ENCODE results near the gene MYO1C.
"Not testable (repeated sequence)": the region's sequence is repeated elsewhere in the genome, so short reads cannot be mapped to it uniquely, and the experiment has no call there.

The MYO1C gene, protein sequence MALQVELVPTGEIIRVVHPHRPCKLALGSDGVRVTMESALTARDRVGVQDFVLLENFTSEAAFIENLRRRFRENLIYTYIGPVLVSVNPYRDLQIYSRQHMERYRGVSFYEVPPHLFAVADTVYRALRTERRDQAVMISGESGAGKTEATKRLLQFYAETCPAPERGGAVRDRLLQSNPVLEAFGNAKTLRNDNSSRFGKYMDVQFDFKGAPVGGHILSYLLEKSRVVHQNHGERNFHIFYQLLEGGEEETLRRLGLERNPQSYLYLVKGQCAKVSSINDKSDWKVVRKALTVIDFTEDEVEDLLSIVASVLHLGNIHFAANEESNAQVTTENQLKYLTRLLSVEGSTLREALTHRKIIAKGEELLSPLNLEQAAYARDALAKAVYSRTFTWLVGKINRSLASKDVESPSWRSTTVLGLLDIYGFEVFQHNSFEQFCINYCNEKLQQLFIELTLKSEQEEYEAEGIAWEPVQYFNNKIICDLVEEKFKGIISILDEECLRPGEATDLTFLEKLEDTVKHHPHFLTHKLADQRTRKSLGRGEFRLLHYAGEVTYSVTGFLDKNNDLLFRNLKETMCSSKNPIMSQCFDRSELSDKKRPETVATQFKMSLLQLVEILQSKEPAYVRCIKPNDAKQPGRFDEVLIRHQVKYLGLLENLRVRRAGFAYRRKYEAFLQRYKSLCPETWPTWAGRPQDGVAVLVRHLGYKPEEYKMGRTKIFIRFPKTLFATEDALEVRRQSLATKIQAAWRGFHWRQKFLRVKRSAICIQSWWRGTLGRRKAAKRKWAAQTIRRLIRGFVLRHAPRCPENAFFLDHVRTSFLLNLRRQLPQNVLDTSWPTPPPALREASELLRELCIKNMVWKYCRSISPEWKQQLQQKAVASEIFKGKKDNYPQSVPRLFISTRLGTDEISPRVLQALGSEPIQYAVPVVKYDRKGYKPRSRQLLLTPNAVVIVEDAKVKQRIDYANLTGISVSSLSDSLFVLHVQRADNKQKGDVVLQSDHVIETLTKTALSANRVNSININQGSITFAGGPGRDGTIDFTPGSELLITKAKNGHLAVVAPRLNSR

DNA sequence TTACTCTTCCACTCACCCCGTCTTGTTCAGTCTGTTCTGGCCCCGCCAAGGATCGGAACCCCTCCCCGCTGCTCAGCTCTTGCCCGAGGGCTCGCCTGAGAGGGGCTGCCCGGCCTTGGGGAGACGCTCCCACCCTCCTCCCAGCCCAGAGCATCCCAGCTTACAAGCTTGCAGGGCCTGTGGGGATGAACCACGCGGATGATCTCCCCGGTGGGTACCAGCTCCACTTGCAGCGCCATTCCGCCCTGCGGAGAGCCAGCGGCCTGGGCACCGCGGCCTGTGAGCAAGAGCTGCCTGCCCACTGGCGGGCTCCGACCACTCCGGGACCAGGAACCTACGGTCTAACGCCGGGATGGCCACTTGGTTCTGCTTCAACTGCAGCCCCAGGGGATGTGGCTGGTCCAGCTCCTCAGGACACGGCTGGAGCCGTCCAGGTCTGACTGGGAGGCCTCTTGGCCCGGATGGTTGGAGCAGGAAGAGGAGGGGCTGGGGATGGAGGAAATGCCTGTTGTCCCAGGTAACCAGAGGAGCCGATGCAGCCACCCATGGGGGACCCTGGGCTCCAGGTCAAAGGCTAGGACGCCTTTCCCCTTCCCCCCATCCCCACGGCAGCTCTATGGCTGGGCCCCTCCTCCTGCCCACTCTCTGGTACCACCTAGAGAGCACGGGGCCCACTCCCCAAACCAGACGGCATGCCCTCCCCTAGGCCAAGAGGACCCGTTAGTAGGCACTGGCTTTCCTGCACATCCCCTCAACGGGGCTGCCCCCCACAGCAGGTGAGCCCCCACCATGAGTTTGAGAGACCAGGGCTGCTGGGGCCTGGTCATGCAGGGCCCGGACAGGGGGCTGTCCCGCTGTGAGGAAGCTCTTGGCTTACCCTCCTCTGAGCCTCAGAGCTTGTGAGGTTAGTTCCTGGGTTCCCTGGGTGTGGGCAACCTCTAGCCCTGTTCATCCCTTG is at the start of gene MYO1C:
Gene MYO1C, minus strand, starts transcription at position 438 of the 958 bp plus-strand sequence. Its CDS starts 199 bp downstream, at position 239.
- no peak for DNase-seq

DNA sequence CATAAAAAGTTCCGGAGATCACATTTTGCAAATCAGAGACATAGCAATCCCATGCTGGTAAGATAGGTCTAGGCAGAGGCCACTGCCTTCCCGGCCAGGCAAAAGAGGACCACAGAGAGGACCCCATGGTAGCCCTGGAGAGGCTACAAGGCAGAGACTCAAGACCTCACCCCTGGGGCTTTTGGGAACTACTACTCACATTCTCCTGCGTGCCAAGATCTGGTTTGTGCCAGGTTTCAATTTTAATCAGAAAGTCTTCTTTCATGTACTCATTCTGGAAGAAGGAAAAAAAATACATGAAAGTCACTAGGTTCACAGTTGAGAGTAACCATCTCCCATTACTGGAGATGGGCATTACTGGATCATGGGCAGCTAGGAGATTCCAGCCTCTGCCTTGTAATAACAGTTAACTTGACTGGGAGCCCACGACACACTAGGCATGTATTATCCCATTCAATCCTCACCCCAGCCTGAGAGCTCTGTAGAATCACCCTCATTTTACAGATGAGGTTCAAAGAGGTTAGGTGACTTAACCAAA is 49.0 kb upstream of the MYO1C start:
- DNase-seq = no peak

DNA sequence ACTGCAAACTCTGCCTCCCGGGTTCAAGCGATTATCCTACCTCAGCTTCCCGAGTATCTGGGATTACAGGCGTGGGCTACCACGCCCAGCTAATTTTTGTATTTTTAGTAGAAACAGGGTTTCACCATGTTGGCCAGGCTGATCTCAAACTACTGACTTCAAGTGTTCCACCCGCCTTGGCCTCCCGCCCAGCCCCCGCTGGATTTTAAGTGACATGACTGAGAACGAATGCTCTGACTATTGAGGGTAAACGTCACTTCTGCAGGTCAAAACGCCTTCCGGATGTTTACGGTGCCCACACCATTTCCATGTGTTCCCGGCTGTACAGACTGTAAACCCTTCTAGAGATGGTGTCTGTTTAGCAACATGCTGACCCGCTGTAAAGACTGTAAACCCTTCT is 47.3 kb upstream of the MYO1C start:
- DNase-seq = no peak

DNA sequence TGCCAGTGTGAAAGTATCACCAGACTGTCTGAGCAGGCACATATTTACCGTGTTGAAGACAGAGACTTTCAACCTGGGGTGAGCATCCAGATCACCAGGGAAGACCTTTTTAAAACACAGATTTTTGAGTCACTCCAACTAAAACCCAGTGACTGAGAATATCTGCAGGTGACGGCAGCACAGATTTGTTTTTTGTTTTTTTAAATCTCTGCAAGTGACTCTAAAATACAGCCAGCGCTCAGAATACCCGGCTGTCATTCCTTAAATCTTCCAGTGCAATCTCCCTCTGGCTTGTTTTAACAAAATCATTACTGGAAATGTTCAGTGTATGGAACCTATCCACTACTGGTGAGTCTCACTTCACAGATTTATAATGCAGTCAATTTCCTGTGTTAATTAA is 43.3 kb upstream of the MYO1C start:
- DNase-seq = no peak

DNA sequence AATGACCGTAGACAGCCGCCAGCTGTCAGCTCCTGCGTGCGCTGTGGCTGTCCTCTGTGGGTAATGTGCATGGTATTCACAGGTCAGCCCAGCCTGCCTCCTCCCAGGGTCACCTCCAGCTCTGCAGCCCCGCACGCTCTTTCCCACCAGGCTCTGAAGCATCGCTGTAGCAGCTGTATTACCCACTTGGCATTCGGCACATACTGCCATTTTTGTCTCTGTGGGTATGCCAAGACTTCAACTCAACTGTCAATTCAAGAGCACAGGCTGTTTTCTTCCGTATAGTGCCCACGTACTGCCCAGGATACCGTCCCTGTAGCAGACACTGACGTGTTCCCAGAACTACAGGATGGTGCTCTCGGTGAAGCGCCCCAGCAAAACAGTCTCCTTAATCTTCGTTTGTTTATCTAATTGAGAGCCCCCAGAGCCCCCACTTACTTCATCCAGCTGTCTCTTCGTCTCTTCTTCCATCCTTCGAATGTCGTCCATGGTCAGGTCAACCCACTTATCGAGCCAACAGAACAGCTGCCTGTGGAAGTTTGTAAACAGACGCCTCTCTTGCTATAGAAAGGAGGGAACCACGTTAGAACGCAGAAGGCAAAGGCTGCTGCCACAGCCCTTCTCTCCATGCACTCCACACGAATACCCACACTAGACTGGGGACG is 41.3 kb upstream of the MYO1C start:
- no peak for DNase-seq

DNA sequence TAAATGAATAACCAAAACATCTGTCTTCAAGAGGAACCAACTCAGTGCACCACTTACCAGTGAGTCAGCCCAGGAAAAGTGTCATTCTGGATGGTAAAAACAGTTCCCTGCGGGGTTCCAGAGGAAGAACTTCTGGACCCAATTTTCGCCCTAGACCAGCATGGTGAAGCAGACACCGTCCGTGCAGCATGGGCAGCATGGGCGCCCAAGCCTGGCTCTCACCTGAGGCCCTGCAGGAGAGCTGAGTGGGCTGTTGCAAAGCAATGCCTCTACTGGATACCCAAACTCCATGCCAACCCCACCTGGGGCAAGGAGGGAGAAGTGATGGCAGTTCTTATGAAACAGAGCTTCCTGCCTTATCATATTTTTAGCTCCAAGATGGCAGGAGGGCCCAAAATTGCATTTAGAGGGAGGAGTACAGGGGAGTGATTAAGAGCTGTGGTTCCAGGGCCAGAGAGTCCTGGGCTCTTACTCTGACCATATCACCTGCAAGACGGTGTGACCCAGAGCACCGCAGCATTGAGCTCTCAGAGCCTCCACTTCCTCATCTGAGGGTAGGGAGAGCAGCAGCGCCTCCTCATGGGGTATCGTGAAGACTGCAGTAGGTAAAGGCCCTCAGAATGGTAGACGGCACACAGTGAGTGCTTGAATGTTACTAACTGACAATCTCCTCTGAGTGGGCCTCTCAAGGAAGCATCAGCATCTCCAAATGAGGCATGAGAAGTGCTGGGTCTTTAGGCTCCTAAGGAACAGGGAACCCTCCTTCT is 40.5 kb upstream of the MYO1C start:
- peak; percentile 36 to 59 (median 43) for DNase-seq

DNA sequence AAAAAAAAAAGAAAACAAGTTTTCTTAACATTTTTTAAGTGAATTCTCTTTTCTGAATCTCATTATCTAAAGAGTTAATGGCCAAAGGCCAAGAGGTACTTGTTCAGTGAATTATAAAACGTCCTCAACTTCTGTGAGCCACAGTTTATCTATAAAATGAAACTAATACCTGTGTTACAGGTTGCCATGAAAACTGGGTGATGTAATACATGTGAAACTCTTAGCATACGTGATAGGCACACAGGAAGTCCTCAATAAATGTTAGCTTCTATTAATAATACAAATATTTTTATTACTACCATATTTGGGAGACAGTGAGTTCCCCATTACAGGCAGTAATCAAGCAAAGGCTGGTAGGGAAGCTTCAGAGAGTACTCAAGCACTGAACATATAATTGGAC is 37.4 kb upstream of the MYO1C start:
- DNase-seq = no peak

DNA sequence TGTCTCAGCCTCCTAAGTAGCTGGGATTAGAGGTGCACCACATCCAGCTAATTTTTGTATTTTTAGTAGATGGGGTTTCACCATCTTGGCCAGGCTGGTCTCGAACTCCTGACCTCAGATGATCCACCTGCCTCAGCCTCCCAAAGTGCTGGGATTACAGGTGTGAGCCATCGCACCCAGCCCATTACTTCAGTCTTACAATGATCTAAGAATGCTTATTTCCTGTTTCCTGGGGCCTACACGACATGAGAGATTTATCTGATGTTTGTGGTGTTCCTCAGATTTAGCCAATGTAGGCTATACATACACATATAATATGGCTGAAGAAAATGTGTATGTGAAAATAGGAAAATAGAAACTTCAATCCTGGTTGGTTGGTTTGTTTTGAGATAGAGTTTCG is 34.4 kb upstream of the MYO1C start:
- DNase-seq = not testable (repeated sequence)

DNA sequence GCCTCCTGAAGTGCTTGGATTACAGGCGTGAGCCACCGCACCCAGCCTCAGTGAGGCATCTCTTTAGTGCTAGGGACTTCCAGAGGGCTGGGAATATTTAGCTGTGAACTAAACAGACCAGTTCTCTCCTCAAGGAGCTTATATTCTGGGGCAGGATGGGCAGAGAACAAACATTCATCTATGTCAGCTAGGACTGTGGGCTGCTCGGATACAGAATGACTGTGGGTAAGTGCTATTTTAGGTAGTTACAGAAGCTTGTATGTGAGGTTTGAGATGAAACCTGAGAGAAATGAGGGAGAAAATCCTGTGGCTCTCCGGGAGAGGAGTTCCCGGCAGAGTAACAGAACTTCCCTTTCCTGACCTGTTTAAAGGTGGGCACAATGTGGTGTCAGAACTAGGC is 30.1 kb upstream of the MYO1C start:
- no peak for DNase-seq

DNA sequence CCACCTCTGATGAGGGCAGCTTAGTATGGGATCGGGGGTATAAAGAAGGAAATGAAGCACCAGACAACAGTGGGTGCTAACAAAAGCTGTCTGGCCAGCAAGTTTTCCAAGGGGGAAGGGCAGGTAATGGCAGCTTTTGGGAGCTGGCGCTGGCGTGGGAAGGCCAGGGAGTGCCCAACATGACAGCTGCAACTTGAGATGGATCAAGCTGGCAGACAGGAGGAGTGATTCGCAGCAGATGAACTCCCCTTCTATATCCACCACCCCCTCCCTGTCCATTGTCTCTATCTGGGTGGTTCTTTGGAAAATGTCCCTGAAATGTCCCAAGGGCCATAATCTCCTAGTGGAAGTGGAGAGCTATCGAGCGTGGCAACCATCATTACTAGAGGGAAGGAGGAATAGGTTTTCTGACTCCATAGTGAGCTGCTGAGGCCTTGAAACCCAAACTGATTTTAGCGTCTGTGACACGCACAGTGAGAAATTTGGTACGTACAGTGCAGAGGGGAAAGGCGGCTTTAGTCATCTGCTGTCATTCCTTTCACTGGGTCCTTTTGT is 28.7 kb upstream of the MYO1C start:
- DNase-seq = no peak

DNA sequence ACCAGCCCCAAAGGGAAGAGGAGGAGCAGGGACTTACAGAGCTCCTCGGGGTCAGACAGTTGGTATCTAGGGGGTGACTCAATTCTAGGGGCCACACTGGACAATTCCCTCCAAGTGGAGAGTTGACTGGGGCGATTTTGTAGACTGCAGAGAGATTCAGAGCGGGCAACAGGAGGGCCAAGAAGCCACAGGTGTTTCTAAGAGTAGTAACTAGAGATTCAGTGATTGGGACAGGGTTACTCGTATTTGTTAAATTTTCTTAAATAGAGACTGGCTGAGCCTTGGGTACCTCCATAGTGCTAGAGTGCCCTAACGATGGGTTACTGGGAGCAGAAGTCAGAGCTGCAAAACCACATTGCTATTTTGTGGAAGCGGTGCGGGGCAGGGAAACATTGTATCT is 27.2 kb upstream of the MYO1C start:
- no peak for DNase-seq

DNA sequence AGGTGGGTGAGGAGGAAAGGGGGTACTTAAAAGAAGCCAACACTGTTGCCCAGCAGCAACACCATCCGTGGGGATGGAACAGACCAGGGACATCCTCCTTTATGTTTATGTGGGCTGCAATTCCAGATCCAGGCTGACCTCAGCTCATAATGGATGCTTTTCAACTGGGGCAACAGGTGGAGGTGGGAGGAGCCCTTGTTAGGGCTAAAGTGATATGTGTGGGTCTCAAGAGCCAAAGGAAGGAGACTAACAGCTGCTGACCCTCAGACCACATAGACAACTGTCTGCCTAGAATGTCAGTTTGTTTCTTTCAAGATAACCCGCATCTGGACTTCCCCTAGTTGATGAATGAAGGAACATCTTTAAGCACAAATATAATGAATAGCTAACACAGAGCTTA is 25.9 kb upstream of the MYO1C start:
- DNase-seq = no peak

DNA sequence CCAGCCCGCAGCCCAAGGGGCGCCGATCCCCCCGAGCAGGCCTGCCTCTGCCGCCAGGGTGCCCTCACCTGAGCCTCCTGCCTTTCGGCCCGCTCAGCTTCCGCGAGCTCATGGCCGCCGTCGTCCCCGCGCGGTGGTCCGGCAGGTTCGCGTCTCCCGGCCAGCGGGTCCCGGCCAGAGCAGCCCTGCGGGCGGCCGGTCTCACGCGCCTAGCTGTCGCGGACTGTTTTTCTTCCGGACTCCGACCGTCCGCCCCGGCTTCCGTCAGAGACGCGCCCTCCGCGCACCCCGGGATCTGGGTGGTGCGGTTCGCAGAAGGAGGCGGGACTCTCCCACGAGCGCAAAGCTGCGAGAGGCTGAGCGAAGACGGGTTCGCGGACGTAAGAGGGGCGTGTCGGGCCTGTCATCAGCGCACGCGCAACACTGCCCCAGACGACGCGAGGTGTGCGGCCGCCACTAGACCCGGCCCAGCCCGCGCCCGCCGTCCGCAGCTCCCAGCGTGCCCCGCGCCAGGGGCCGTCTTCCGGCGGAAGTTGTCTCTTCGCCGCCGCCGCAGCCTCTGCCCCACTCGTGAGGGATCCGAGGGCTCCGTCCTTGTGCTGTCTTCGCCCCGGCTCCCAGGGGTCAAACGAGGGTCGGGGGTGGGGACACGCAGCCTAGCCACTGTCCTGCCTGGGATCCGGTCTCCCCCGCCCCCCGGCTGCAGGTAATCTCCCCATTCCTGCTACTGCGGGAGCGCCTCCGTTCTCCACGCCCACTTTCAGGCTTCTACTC is 24.1 kb upstream of the MYO1C start, which contains the start of gene INPP5K:
Gene INPP5K, minus strand, starts transcription at position 225 of the 774 bp plus-strand sequence. Its CDS starts 113 bp downstream, at position 112.
- DNase-seq = peak; percentile 99

DNA sequence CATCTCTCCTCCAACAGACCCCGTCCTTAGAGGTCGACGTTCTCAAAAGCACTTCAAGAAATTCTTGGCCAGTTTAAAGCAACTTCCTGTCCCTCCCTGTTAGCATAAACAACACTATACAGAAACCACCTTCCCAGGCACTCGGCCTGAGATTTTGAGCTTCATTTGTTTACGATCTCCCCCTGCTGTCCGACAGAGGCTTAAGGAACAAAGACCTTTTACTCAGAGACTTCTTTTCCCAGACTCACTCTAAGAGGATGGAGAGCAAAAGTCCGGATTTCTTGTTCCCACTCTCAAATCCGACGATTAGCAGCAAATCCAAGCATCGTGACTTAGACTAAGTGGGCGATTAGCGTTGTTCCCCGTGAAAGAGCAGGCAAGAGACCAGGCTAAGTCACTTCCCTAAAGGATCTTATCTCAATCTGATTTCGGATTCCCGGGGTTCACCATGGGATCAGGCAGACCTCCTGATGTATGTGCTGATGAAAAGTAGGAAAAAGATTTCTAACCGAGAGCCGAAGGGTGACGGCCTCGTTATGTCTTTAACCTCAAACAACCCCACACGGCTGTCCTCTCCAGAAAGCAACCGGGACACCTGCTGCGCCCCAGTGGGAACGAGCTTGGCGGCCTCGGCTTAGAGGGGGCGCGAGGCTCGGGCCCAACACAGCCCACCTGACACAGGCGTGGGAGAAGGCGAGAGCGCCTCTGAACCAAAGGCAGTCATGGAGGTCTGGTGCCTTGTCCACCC is 23.3 kb upstream of the MYO1C start:
- DNase-seq = peak; percentile 82 to 85 (median 85)

DNA sequence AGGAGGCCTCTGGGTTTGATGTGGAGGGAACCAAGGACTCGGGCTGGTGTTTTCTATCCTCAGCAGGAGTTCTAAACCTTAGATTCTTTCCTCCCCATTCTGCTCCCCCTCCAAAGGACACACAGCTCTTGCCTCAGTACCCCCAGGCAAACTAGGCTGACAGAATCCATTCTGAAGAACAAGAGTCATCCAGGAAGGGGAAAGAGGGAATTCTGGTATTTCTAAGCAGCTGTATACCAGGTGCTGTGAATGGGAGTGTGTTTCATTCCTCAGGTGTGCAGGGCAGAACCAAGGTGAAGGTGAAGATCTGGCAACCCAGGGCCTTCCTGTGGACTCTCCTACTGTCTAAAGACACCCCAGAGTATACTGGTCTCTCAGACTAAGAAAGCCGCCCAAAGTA is 19.9 kb upstream of the MYO1C start:
- DNase-seq = no peak

DNA sequence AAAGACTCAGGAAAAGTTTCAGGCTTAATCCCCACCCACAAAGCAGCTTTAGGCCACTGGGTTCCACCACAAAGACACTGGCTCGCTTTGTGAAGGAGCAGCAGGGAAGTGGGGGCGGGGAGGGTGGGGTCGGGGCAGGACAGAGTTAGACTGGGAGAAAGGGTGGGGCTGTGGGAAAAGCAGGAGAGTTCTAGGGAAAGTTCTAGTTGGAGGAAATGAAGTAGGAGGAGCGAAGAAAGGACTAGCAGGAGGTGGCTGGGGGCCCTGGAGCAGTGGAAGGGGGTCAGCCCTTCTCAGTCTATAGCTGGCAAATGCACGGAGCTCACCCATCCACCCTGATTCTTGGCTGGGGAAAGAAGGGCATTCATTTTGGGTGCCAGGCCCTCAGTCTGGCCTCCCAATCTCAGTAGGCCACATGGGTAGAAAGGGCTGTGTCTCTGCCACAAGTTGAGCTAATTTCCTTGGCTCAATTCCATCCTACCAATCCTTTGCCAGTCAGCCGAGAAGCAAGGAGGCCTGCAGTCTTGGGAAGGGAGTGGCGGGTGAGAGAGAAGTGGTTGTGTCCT is 19.4 kb upstream of the MYO1C start:
- DNase-seq = no peak

DNA sequence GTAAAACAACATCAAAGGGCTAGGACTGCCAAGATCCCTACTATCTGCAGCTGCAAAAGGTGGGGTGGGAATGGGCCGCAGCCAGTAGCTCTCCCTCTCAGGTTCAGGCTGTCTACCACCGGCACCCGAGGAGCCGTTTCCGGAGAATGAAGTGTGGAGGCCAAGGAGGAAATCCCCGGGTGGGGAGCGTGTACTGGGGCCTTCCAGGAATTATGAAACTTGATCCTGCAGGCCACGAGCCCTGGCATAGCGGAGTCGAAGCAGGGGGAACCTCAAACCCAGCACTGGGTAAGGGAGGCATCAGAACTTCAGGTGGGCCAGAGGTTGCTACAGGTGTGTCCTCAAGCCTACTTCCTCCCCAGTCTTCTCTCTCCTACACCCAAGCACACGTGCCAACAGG is 18.8 kb upstream of the MYO1C start:
- no peak for DNase-seq

DNA sequence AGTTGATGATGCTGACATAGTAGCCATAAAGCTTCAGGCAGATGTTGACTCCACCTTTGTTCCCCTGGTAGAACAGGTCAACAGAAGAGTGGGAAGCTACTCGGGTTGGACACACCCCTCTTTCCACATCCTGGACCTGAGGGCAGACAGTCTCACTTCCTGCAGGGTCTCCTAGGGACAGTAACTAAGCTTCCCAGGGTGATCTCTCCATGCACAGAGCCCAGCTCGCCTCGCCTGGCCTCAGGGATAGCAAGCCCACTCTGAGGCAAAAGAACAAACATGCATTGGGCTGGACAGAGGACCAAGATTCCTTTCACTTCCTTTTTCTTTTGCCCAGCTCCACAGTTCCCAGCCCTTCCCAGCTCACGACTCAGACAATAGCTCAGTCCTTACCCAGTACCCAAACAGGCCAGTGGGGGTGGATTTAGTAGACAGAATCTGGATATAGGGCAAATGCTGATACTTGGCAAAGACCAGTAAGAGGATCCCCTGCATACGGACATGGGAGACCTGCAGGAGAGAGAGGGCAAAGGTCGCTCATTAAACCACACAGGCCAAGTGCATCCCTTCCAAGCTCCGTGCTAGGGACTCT is 16.9 kb upstream of the MYO1C start:
- peak; percentile 49 to 81 (median 51) for DNase-seq
